HG02610 (cell line): Measurements from ENCODE around the gene ECHDC3.
"Not testable (repeated sequence)": the region's sequence is repeated elsewhere in the genome, so short reads cannot be mapped to it uniquely, and the experiment has no call there.

Experiments used
- ATAC-seq: cut with Tn5 transposase; IDR thresholded peaks from one replicate; pipeline ENCODE4 v1.9.1; 2021; ENCODE audit warnings: mild to moderate bottlenecking, moderate library complexity; ENCODE audit not compliant: unreplicated experiment

Gene ECHDC3

DNA sequence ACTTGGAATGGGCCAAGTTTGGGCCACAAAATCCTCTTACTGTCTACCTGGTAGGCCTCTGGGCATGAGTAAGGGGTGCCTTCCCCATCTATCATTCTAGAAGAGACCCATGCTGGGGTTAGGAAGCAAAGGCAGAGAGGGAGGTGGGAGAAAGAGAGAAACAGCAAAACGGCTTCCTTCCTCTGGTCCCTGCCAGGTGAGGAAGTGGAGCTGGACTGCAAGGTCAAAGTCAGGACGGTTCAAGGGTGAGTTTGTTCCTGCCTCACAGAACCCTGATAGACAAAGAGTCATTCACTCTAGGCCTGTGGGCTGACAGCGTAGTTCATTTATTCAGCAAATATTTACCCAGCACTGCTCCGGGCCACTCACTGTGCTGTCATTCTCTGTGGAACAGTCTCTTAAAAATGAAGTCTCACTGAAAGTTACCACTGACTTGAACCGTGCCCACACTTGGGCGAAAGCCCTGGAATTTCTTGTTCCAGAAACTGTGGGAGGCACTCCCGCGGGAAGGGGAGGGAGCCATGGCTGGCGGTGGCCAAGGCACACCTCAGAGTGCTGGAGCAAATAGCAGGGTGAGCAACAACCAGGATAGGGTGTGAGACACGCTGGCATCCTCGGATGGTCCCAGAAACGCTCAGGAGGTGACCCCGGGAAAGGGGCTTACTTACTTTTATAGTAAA is 26.2 kb upstream of the ECHDC3 start:
- ATAC-seq, result no peak

DNA sequence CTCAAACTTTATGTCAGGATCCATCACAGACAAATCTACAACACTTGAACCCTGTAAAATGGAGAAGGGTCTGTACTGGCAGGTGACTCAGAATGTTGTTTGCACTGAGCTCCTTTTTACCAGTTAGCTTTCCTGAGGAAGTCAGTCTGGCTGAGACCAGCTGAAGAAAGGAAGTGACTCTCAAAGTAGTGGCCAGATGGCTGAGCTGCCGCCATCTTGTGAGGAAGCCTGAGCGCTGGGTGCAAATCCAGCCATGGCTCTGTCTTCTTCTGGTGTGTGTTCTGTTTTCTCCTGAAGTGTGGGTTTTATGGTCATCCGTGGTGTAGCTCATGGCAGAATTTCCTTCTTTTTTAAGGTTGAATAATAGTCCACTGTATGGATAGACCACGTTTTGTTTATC is 25.5 kb upstream of the ECHDC3 start:
- ATAC-seq, result no peak

DNA sequence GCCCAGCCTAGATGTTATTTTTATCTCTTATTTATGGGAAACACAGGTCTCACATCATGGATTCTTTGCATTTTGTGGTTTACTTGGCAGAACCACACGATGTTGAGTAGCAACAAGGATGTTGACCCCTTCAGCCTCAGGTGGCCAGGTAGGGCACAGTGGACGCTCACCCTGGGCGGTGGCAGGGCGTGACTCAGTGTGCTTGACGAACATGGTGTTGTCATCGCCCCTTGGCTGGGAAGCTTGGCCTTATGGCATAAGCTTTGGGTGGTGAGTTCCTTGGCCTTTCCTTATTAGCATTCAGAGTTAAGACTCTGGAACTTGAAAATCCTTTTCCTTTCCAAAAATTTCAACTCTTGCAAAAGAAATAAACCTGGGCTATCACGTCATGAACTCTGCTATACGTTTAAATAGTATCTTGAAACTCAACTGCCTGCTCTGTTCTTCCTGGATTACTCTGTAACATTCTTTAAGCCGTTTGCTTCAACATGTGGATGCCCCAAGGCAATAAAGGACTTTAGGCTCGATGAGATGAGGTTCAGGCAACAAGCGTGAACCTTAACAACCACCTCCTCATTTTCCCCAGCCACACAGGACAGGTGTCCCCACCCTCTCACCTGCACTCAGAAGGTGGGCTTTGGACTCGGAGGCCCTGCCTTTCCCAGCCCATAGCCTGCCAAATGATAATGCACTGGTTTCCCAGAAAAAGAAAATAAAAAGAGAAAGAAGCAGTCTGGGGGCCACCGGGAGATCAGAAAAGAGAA is 22.5 kb upstream of the ECHDC3 start:
- no peak for ATAC-seq

DNA sequence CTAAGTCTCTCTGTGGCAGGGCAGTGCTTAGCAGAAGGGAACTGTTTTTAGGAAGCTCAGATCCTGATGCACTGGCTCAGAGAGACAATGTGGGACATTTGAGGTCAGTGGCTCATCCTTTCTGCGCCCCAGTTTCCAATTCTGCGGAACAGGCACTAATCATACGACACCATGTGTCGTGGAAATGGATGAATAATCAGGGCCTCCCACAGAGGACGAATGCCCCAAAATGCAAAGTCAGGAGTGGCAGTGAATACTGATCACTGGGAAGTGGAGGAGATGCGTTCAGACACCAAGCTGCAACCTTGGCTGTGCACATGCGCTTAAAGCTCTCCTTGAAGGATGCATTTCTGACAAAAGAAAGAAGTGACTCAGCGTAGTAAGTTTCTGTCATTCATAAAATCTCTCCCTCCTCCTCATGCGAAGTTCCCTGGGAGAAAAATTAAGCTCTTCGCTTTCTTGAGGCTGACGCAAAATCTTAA is 21.9 kb upstream of the ECHDC3 start:
- no peak for ATAC-seq

DNA sequence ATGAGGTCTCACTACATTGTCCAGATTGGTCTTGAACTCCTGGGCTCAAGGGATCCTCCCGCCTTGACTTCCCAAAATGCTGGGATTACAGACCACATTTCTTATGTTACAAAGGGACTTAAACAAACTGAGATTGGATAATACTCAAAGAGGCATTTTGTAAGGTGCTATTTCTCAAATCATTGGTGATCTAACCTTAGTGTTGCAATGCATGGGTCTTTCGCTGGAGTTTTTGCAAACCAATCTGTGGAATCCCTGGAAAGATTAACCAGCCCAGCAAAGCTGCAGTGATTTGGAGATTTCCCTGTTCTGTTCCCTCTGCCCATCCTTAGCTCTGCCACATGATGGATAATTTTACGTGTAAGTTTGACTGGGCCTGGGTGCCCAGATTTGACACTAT is 20.4 kb upstream of the ECHDC3 start:
- ATAC-seq, result no peak

DNA sequence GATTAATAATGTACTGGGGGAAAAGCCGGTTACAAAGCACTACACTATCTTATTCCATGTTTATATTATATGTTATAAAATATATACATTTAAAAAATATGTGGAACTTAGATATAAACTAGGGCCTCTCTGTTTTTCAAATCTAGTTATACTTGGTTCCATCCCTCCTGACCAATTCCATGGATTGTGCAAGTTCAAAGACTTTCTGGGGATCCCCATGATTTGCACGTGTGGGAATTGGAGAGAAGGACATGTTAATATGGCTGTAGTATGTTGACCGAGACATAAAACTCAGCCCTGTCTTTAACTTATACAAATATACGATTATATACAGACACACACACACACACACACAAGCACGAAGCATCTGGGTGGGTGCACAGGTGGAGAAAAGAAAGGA is 18.8 kb upstream of the ECHDC3 start:
- ATAC-seq, result no peak

DNA sequence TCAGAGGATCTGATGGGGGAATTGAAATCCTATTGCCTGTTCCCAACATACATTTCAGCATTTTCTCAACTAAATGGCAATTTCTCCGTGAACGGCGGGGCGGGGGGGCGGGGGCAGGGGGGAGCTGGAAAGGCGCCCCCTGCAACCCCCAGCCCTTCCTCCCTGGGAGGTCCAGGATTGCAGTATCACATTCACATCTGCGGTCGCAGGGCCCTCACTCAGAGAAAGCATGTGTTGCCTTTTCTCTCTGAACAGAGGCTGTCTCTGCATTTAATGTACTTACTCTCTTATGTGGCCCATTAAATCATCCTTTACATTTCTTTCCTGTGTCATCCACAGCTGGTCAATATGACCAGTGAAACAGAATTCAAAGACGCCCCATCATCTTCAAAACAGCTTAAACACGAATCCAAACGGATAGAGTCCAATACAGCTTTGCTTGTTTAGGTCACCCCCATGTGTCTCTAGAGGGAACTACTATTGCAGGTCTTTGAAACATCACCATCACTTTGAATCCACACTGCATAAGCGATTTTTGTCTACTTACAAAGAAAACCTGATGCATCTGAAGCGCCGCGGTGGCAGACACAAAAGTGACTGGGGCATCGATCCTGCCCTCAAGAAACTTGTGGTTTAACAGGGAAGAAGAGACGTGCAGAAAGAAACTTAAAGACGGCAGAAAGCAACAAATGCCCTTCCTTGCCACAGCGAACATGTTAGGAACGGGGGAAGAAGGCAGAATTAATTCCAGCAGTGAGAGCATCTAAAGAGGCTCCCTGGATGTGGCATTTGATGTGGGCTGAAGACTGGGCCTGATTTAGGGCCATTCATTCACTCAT is 17.0 kb upstream of the ECHDC3 start:
- ATAC-seq, result peak; percentile 76

DNA sequence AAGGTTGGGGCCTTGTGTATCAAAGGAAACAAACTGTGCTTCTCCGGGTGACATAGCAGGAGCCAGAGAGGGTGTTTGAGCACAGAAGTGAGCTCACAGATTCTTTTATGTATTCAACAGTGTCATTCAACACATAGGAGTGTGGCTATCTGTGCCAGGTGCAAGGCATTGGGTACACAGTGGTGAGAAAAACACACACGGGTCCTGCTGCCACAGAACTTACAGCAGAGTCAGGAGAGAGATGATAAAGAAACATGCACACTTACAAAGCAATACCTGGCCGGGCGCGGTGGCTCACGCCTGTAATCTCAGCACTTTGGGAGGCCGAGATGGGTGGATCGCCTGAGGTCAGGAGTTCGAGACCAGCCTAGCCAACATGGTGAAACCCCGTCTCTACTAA is 16.3 kb upstream of the ECHDC3 start:
- no peak for ATAC-seq

DNA sequence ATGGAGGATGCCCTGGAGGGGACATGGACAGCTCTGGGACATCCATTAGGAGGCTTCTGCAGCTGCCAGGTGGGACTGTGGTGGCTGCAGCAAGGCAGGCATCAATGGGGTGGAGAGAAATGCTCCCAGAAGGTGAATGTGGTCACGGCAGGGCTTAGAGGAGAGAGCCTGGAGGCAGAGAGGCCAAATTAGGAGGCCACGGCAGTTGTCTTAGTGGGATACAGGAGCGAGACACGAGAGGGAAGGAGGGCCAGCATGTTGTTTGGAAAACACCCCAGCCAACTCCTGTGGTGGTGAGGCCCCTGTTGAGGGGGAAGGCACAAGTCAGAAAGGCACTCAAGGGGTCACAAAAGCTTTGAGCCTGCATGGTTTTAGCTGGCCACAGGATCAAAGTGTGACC is 14.6 kb upstream of the ECHDC3 start:
- ATAC-seq, result no peak

DNA sequence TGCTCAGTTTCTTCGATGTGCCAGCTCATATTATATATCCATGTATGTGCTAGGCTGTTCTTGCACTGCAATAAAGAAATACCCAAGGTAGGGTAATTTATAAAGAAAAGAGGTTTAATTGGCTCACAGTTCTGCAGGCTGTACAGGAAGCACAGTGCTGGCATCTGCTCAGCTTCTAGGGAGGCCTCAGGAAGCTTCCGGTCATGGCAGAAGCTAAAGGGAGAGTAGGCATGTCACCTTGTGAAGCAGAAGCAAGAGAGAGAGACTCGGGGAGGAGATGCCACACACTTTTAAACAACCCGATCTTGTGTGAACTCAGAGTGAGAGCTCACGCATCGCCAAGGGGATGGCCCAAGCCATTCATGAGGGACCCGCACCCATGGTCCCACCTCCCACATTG is 13.8 kb upstream of the ECHDC3 start:
- no peak for ATAC-seq

DNA sequence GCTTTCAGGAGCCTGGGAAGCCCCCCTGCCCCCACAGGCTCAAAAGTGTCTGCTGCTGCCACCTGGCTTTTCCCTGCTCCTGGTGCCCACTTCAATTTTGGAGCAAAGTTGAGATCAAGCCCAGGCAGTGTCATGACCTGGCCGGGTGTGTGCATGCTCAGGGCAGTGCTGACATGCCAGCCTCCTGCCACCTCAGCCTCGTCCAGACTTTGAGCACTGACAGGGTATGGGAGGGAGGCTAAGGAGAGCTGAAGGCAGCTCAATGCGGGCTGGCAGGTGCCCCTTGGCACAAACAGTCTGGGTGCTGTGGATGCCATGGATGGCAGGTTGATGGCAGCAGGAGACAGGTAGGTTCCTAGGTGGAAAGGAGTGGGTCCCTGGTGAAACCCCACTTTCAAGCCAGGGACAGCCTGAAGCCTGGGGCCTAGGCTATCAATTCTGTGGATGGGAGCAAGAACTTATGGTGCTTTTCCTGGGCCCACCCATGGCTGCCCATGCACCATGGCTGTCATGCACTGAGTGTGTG is 12.3 kb upstream of the ECHDC3 start:
- no peak for ATAC-seq

DNA sequence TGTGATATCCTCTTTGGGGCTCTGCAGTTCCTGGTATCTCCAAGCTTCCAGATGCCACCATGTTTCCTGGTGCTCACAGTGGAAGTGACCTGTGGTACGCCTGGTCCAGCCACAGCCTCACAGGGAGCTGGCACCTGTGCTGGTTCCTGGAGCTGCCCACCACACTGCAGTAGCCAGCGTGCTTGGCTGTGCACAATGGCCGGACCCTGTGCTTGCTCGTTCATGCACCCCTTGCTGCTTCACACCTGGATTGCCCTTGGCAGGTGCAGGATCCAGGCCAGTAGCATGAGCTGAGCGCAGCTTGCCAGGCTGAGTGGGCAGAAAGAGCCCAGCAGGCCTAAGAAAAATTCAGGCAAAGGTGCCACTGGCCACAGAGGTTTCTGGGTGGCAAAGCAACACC is 11.4 kb upstream of the ECHDC3 start:
- ATAC-seq, result no peak

DNA sequence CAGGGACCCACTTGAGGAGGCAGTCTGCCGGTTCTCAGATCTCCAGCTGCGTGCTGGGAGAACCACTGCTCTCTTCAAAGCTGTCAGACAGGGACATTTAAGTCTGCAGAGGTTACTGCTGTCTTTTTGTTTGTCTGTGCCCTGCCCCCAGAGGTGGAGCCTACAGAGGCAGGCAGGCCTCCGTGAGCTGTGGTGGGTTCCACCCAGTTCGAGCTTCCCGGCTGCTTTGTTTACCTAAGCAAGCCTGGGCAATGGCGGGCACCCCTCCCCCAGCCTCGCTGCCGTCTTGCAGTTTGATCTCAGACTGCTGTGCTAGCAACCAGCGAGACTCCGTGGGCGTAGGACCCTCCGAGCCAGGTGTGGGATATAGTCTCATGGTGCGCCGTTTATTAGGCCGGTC is 5.4 kb upstream of the ECHDC3 start:
- not testable (repeated sequence) for ATAC-seq

DNA sequence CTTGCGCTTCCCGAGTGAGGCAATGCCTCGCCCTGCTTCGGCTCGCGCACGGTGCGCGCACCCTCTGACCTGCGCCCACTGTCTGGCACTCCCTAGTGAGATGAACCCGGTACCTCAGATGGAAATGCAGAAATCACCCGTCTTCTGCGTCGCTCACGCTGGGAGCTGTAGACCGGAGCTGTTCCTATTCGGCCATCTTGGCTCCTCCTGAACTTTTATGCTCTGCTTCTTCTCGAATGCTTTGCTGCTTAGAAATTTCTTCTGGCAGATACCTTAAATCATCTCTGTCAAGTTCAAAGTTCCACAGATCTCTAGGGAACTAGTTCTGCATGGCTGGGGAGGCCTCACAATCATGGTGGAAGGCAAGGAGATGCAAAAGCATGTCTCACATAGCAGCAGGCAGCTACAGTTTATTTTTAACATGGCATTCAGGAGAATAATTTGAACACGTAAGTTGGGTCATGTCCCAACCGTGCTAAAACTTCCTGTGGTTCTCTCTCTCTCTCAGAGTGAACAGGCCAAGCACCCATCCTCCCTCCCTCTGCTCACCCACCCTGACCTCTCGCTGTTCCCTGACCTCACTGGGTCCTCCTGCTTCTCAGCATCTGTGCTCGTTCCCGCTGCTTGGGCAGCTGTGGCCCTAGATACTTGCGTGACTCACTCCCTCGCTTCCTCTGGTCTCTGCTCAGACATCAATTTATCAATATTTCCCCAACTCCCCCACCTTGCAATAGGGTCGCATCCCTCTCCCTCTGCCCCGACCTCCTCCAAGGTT is 4.7 kb upstream of the ECHDC3 start:
- not testable (repeated sequence) for ATAC-seq

DNA sequence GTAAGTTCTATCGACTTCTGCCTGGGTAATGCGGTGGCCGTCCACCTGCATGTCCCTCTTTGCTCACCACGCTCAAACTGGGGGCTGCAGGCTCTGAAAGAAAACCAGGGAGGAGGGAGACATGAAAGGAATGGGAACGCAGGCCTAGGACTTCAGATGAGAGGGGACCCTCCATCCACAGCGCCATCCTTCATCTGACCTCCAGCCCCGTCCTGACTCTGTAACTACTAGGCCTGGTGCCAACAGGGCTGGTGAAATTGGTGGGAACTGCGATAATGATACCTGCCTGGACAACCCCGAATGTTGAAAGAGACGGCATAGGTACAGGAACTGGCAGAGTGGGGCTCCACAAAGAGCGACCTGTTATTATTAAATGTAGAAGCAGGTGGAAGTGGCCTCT is 1.3 kb upstream of the ECHDC3 start:
- ATAC-seq, result no peak

DNA sequence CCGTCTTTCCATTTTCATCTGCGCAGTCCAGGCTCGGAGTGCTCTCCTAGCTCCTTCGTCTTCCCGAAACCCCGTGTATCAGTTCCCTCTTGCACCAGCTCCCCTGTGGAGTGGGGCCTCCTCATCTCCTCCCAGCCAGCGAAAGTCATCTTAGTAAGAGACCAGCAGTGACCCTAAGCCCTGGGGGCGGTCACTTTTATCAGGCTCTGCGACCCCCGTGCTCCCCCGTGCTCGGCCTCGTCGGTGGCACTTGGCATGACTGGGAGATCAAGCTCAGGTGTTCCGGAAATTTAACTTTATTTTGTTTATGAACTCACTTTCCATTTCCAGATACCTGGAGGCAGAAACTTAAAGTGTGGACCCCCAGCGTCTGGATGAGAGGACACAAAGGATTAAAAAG is 574 bp upstream of the ECHDC3 start:
- ATAC-seq, result no peak

DNA sequence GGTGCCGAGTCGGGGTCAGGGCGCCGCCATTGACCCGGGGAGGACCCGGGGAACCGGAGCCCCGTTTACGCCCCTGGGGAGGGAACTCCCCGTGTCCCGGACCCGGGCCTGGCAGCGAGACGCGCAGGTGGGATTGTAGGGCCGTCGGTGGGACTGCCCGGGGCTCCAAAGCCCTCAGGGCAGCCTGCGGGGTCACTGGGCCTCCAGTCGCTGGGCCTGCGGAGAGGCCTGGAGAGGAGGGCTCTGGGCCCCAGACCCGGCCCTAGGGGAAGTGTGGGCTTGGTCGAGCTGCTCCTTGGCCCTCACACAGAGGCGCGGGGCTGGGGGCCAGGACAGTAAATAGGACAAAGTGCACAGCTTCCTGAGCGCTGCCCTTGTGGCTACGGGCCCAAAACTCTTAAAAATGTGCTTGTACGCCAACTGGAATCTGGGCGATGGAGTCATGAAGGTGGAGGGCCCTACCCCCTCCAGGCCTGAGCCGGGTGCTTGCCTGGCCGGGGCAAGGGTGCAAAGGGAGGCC is 657 bp downstream of the ECHDC3 start:
- no peak for ATAC-seq

DNA sequence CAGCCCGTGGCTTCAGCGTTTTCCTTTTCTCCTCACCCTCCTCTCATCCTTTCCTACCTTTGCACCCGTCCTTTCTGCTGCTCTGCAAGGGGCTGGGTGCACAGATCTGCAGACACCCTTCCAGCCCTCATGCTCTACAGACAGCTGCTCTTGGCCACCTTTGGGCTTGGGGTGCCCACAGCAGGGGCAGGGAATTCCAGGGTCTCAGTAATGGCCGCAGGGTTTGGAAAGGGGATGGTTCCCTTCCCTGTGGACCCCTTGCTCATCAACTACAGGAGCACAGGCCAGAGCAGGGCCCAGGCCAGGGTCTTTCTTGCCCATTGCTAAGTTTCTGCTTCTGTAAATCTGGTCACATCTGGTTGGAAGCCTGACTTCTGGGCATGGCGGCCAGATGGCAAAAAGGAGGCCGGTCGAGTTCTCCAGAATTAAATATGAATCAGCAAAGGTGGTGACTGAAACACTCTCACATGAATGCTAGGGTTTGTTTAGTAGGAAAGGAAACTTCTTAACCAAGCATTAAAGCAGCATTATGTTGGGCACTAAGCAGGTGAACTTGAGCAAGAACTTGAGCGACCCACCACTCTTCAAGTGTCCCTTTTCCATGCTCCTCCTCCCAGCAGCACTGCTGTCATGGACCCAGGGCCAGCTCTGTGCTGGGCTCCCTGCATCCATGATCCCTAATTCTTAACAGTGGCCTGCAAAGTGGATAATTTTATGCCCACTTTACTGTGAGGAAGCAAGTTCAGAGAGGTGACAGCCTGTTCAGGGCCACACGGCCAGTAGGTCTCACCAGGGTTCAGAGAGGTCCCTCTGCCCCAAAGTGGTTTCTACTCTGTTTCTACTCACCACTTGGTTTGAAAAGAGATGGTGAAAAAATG is 1.5 kb downstream of the ECHDC3 start:
- no peak for ATAC-seq

DNA sequence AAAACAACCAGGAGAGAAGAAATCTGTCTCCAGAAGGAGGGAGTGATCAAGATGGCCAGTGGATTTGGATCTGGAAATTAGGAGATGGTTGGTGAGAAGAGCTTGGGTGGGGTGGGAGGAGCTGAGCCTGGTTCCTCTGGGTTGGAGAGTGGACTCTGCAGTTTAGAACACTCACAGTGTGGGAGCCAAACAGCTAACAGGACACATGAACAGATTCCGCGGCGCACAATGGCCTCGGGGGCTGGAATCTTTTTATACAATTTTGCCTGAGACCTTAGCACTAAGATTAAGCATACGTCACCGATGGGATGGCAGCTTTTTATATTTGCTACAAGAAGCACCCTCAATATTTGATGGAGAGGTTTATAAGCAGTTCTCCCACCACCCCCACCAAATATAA is 2.9 kb downstream of the ECHDC3 start:
- no peak for ATAC-seq
